ENCODE data around the gene HDAC1. TPM values are rescaled to one million over a fixed set of nuclear protein-coding genes. Genes with fewer than 3 reads are reported as not detected.
A peak's percentile ranks its signal among the peaks of the same experiment; 100 is the strongest.

HDAC1 gene
- total and polyA plus RNA-seq, 2 of the 13 experiments (the other 11 are each of a cell fraction or from before 2014, with no cell fraction given): 93.5 to 189 TPM

DNA sequence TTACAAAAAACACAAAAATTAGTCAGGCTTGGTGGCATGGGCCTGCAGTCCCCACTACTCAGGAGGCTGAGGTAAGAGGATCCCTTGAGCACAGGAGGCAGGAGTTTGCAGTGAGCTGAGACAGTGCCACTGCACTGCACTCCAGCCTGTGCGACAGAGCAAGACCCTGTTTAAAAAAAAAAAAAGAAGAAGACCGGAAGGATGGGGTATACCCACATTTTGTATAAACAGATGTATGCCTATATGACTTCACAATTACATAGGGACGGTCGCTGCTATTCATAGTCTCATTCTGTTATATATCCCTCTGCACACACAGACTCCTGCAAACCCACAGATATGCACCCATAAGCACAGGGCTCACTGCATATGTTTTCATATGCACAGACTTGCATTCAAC, 28.1 kb upstream of the HDAC1 start:
- BruUV-seq (replicated peaks): no TSS peak
- WGBS (ENCODE audit: low lambda C conversion rate): 42% methylated on average over 4 of the region's 4 CpGs
- intact Hi-C loops (cut with micrococcal nuclease; ENCODE audit: unreplicated experiment): no loop called here
- H3K36me3 ChIP-seq (replicated peaks in 1 of 2; ENCODE audit: control insufficient read depth in 1 of 2, insufficient read depth in 2 of 2, low read length in 2 of 2): no peaks in the 10 kb centered on the region
- H2AFZ ChIP-seq (ENCODE audit: low read length): no peak overlapping the region
- no peak overlapping the region for H3K9ac ChIP-seq (ENCODE audit: insufficient read depth, low read depth, low read length)
- H3K9me3 ChIP-seq (ENCODE audit: low read length): no peaks in the 10 kb centered on the region
- in situ Hi-C loops (cut with HindIII; ENCODE audit: extremely low pct_ligation_motif_present, low pct_unique_long_range_greater_than_20kb): no loop called here
- CTCF ChIA-PET (ENCODE audit: low intra/inter-chr PET ratio, low total read pairs): no interaction called here
- no peaks in the 10 kb centered on the region for H4K20me1 ChIP-seq (ENCODE audit: insufficient read depth, low read length)
- H3K4me3 ChIP-seq (replicated peaks in 1 of 3; ENCODE audit: insufficient read depth in 1 of 3, low read depth in 2 of 3, low read length in 3 of 3): no peak overlapping the region
- POLR2A ChIA-PET: no interaction called here
- no peak overlapping the region for H3K27ac ChIP-seq (ENCODE audit: extremely low read length, insufficient read depth, low read length)
- no peak overlapping the region for H3K4me2 ChIP-seq (ENCODE audit: low read depth, low read length)
- peaks cover 42% of the 10 kb centered on the region for H3K4me1 ChIP-seq (ENCODE audit: insufficient read depth, low read length)
- H3K79me2 ChIP-seq (ENCODE audit: insufficient read depth, low read length): no peaks in the 10 kb centered on the region
- TF ChIP-seq SMARCE1 (IDR thresholded peaks at IDR 0.05; ENCODE audit: borderline replicate concordance) (no peak), KLF15 (CRISPR knock-in tag; IDR thresholded peaks at IDR 0.05; ENCODE audit: borderline replicate concordance) (no peak), MXI1 (IDR thresholded peaks at IDR 0.05; ENCODE audit: borderline replicate concordance, low read depth, low read length) (no peak), ZZZ3 (CRISPR knock-in tag; IDR thresholded peaks at IDR 0.05; ENCODE audit: borderline replicate concordance) (no peak), ZC3H13 (CRISPR knock-in tag; IDR thresholded peaks at IDR 0.05) (no peak), ZNF24 (IDR thresholded peaks at IDR 0.05) (no peak), ZNF430 (CRISPR knock-in tag; IDR thresholded peaks at IDR 0.05) (no peak), RBFOX2 (IDR thresholded peaks at IDR 0.05; ENCODE audit: low read depth, low read length) (no peak)
- FAIRE-seq (no peak), ATAC-seq (no peak), DNase-seq (ENCODE audit: low spot score) (no peak)
- H3K27me3 ChIP-seq (ENCODE audit: control insufficient read depth in 1 of 2, insufficient read depth in 2 of 2, low read length in 2 of 2): 0 out of 5 replicates have a peak, but pooled peaks cover 0 to 2% of the 10 kb centered on the region in 2 experiments

DNA sequence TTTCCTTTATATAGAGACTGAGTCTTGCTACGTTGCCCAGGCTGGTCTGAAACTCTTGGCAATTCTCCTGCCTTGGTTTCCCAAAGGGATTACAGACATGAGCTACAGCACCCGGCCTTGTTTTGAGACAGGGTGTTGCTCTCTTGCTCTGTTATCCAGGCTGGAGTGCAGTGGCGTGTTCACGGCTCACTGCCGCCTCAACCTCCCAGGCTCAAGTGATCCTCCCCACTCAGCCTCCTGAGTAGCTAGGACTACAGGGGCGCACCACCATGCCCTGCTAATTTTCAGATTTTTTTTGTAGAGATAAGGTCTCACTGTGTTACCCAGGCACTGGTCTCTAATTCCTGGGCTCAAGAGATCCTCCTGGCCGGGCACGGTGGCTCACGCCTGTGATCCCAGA, 26.0 kb upstream of the HDAC1 start:
- intact Hi-C loops (cut with micrococcal nuclease; ENCODE audit: unreplicated experiment): no loop called here
- peak overlapping the region; percentile 61; the same call in 1 of the 2 replicates for H3K4me2 ChIP-seq (ENCODE audit: low read depth, low read length)
- WGBS (ENCODE audit: low lambda C conversion rate): 60% methylated on average over 9 of the region's 9 CpGs
- ATAC-seq (no peak), FAIRE-seq (no peak), DNase-seq (ENCODE audit: low spot score) (no peak)
- POLR2A ChIA-PET: interaction anchor here (1.0 to 1.4 kb wide), 3 partner anchors 10 to 26 kb away, joined by 3 to 8 read pairs (median 7); partner anchors contain the start of gene HDAC1
- H3K4me1 ChIP-seq (ENCODE audit: insufficient read depth, low read length): peaks cover 34% of the 10 kb centered on the region
- BruUV-seq (replicated peaks): no TSS peak
- no peaks in the 10 kb centered on the region for H4K20me1 ChIP-seq (ENCODE audit: insufficient read depth, low read length)
- no peak overlapping the region for H2AFZ ChIP-seq (ENCODE audit: low read length)
- CTCF ChIA-PET (ENCODE audit: low intra/inter-chr PET ratio, low total read pairs): no interaction called here
- H3K27me3 ChIP-seq (ENCODE audit: control insufficient read depth in 1 of 2, insufficient read depth in 2 of 2, low read length in 2 of 2): 0 out of 5 replicates have a peak, but pooled peaks cover 0 to 2% of the 10 kb centered on the region in 2 experiments
- no peaks in the 10 kb centered on the region for H3K9me3 ChIP-seq (ENCODE audit: low read length)
- no peaks in the 10 kb centered on the region for H3K79me2 ChIP-seq (ENCODE audit: insufficient read depth, low read length)
- no peak overlapping the region for H3K4me3 ChIP-seq (replicated peaks in 1 of 3; ENCODE audit: insufficient read depth in 1 of 3, low read depth in 2 of 3, low read length in 3 of 3)
- no peak overlapping the region for H3K27ac ChIP-seq (ENCODE audit: extremely low read length, insufficient read depth, low read length)
- H3K36me3 ChIP-seq (replicated peaks in 1 of 2; ENCODE audit: control insufficient read depth in 1 of 2, insufficient read depth in 2 of 2, low read length in 2 of 2): no peaks in the 10 kb centered on the region
- in situ Hi-C loops (cut with HindIII; ENCODE audit: extremely low pct_ligation_motif_present, low pct_unique_long_range_greater_than_20kb): no loop called here
- no peak overlapping the region for H3K9ac ChIP-seq (ENCODE audit: insufficient read depth, low read depth, low read length)
- TF ChIP-seq CHD2 (IDR thresholded peaks at IDR 0.05; ENCODE audit: low read depth, low read length): no peak
- TF ChIP-seq, protein P1, sequence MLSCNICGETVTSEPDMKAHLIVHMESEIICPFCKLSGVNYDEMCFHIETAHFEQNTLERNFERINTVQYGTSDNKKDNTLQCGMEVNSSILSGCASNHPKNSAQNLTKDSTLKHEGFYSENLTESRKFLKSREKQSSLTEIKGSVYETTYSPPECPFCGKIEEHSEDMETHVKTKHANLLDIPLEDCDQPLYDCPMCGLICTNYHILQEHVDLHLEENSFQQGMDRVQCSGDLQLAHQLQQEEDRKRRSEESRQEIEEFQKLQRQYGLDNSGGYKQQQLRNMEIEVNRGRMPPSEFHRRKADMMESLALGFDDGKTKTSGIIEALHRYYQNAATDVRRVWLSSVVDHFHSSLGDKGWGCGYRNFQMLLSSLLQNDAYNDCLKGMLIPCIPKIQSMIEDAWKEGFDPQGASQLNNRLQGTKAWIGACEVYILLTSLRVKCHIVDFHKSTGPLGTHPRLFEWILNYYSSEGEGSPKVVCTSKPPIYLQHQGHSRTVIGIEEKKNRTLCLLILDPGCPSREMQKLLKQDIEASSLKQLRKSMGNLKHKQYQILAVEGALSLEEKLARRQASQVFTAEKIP (CRISPR knock-in tag; IDR thresholded peaks at IDR 0.05; ENCODE audit: borderline replicate concordance): no peak
- TF ChIP-seq SKI (IDR thresholded peaks at IDR 0.05; ENCODE audit: partially characterized antibody): no peak
- TF ChIP-seq, protein P2, sequence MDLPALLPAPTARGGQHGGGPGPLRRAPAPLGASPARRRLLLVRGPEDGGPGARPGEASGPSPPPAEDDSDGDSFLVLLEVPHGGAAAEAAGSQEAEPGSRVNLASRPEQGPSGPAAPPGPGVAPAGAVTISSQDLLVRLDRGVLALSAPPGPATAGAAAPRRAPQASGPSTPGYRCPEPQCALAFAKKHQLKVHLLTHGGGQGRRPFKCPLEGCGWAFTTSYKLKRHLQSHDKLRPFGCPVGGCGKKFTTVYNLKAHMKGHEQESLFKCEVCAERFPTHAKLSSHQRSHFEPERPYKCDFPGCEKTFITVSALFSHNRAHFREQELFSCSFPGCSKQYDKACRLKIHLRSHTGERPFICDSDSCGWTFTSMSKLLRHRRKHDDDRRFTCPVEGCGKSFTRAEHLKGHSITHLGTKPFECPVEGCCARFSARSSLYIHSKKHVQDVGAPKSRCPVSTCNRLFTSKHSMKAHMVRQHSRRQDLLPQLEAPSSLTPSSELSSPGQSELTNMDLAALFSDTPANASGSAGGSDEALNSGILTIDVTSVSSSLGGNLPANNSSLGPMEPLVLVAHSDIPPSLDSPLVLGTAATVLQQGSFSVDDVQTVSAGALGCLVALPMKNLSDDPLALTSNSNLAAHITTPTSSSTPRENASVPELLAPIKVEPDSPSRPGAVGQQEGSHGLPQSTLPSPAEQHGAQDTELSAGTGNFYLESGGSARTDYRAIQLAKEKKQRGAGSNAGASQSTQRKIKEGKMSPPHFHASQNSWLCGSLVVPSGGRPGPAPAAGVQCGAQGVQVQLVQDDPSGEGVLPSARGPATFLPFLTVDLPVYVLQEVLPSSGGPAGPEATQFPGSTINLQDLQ (CRISPR knock-in tag; IDR thresholded peaks at IDR 0.05): no peak
- no peak for TF ChIP-seq ZNF572 (CRISPR knock-in tag; IDR thresholded peaks at IDR 0.05)
- no peak for TF ChIP-seq NCOA1 (CRISPR knock-in tag; IDR thresholded peaks at IDR 0.05)
- TF ChIP-seq CCAR2 (optimal IDR thresholded peaks at IDR 0.05; ENCODE audit: low read depth, low read length): no peak
- TF ChIP-seq ZNF121 (CRISPR knock-in tag; IDR thresholded peaks at IDR 0.05): 0 out of 2 replicates have a peak, but pooled peaks have one; percentile 26
- TF ChIP-seq ZNF460 (CRISPR knock-in tag; IDR thresholded peaks at IDR 0.05; ENCODE audit: borderline replicate concordance): peak; percentile 42; the same call in 1 of the 2 replicates

All from HepG2 (cell line).